ENCODE data around the gene GLP1R. TPM values are rescaled to one million over a fixed set of nuclear protein-coding genes. Genes with fewer than 3 reads are reported as not detected.

GLP1R gene
- total RNA-seq, 1 experiment from 2014 or later = 10.2 TPM

GRCh38 chr6:39076623-39077535 is 28.3 kb downstream of the GLP1R start:
- Mint-ChIP-seq H3K36me3 (ENCODE audit: insufficient read depth, unreplicated experiment) (no peaks in the 10 kb centered on the region), H3K4me3 (ENCODE audit: low read depth, unreplicated experiment) (no peak overlapping the region), H3K27ac (ENCODE audit: unreplicated experiment) (no peak overlapping the region), H3K27me3 (ENCODE audit: unreplicated experiment) (no peaks in the 10 kb centered on the region), H3K4me1 (ENCODE audit: low read depth, unreplicated experiment) (no peaks in the 10 kb centered on the region), H3K9me3 (ENCODE audit: low read depth, unreplicated experiment) (no peaks in the 10 kb centered on the region)
- no peak for TF ChIP-seq CTCF (IDR thresholded peaks at IDR 0.05; ENCODE audit: unreplicated experiment)
- no peak for DNase-seq
- CTCF ChIA-PET = no interaction called here
- no TSS peak for BruUV-seq (replicated peaks)
- intact Hi-C loops (cut with micrococcal nuclease; ENCODE audit: unreplicated experiment) = no loop called here

GRCh38 chr6:39077882-39078594 is 29.5 kb downstream of the GLP1R start:
- no peak for DNase-seq
- intact Hi-C loops (cut with micrococcal nuclease; ENCODE audit: unreplicated experiment) = no loop called here
- Mint-ChIP-seq H3K4me1 (ENCODE audit: low read depth, unreplicated experiment) (no peaks in the 10 kb centered on the region), H3K36me3 (ENCODE audit: insufficient read depth, unreplicated experiment) (no peaks in the 10 kb centered on the region), H3K4me3 (ENCODE audit: low read depth, unreplicated experiment) (no peak overlapping the region), H3K9me3 (ENCODE audit: low read depth, unreplicated experiment) (no peaks in the 10 kb centered on the region), H3K27ac (ENCODE audit: unreplicated experiment) (no peak overlapping the region), H3K27me3 (ENCODE audit: unreplicated experiment) (peaks cover 1% of the 10 kb centered on the region)
- CTCF ChIA-PET = no interaction called here
- no peak for TF ChIP-seq CTCF (IDR thresholded peaks at IDR 0.05; ENCODE audit: unreplicated experiment)
- BruUV-seq (replicated peaks) = no TSS peak

GRCh38 chr6:39078695-39079094 is 30.1 kb downstream of the GLP1R start:
- no peaks in the 10 kb centered on the region for H3K4me1 Mint-ChIP-seq (ENCODE audit: low read depth, unreplicated experiment)
- no peak for TF ChIP-seq CTCF (IDR thresholded peaks at IDR 0.05; ENCODE audit: unreplicated experiment)
- no TSS peak for BruUV-seq (replicated peaks)
- no peak overlapping the region for H3K27ac Mint-ChIP-seq (ENCODE audit: unreplicated experiment)
- H3K36me3 Mint-ChIP-seq (ENCODE audit: insufficient read depth, unreplicated experiment) = no peaks in the 10 kb centered on the region
- CTCF ChIA-PET = no interaction called here
- no peaks in the 10 kb centered on the region for H3K9me3 Mint-ChIP-seq (ENCODE audit: low read depth, unreplicated experiment)
- intact Hi-C loops (cut with micrococcal nuclease; ENCODE audit: unreplicated experiment) = no loop called here
- no peak overlapping the region for H3K4me3 Mint-ChIP-seq (ENCODE audit: low read depth, unreplicated experiment)
- no peak for DNase-seq
- H3K27me3 Mint-ChIP-seq (ENCODE audit: unreplicated experiment) = peaks cover 8% of the 10 kb centered on the region

- no peak overlapping the region for H3K4me3 Mint-ChIP-seq (ENCODE audit: low read depth, unreplicated experiment)
- H3K36me3 Mint-ChIP-seq (ENCODE audit: insufficient read depth, unreplicated experiment) = no peaks in the 10 kb centered on the region
- DNase-seq = no peak
- H3K4me1 Mint-ChIP-seq (ENCODE audit: low read depth, unreplicated experiment) = no peaks in the 10 kb centered on the region
- TF ChIP-seq CTCF (IDR thresholded peaks at IDR 0.05; ENCODE audit: unreplicated experiment) = no peak
- no peaks in the 10 kb centered on the region for H3K9me3 Mint-ChIP-seq (ENCODE audit: low read depth, unreplicated experiment)
- CTCF ChIA-PET = interaction anchor here (0.6 kb wide), 1 partner anchor 15 kb away, joined by 4 read pairs; no protein-coding TSS in a partner anchor
- peaks cover 15% of the 10 kb centered on the region for H3K27me3 Mint-ChIP-seq (ENCODE audit: unreplicated experiment)
- no peak overlapping the region for H3K27ac Mint-ChIP-seq (ENCODE audit: unreplicated experiment)
- no TSS peak for BruUV-seq (replicated peaks)
- intact Hi-C loops (cut with micrococcal nuclease; ENCODE audit: unreplicated experiment) = no loop called here
These were observed 30.9 kb downstream of the GLP1R start for GRCh38 chr6:39079197-39080125.
